Spleen (tissue), 7 donors: ENCODE results near the gene CCDC12.

ENCODE experiments used
- CTCF ChIP-seq, 11 experiments: fragments of 200-600 bp in 7 of 11; fragments of 450-650 bp in 4 of 11; sonication (generic) in 4 of 11; IDR thresholded peaks in 8 of 11; conservative IDR thresholded peaks in 3 of 11; 1 replicate in 7 of 11; 2 replicates in 4 of 11; pipeline versions ENCODE4 v1.4.0 to v1.8.0; 2016 to 2021; ENCODE audit warnings: antibody characterized with exemption in 11 of 11, inconsistent platforms in 4 of 11, mild to moderate bottlenecking in 1 of 11
- POLR2A ChIP-seq, 3 donors: fragments of 450-650 bp; IDR thresholded peaks; one replicate each; pipeline ENCODE4 v1.5.1; 2017; ENCODE audit warnings: antibody characterized with exemption in 3 of 3, mild to moderate bottlenecking in 1 of 3
- POLR2AphosphoS5 ChIP-seq, 3 donors: sonication (generic); formaldehyde crosslinking; IDR thresholded peaks; one replicate each; pipeline ENCODE4 v1.5.1; 2017; ENCODE audit warnings: antibody characterized with exemption in 3 of 3
- donor health status: DM: no; HTN: no; CAD: no; lungs with moderate emphysema.
- donor health status: DM: no; HTN: no; CAD: no.
- donor health status: DM: no; HTN: no; CAD: no.

- TF ChIP-seq POLR2AphosphoS5 (IDR thresholded peaks at IDR 0.05) (no peak), CTCF (IDR thresholded peaks at IDR 0.05 in 8 of 11, conservative IDR thresholded peaks at IDR 0.05 in 3 of 11) (no peak), POLR2A (IDR thresholded peaks at IDR 0.05) (no peak)
Observed at GRCh38 chr3:47024932-47025331, 48.4 kb upstream of the CCDC12 start.
